HEK293T (cell line): ENCODE results near the gene LTA.

ENCODE experiments used
- ARNT ChIP-seq: fragments of 450-650 bp; IDR thresholded peaks from 2 replicates; pipeline ENCODE4 v1.6.1; 2017; ENCODE audit warnings: mild to moderate bottlenecking
- BHLHE40 ChIP-seq: fragments of 450-650 bp; IDR thresholded peaks from 2 replicates; pipeline ENCODE4 v1.6.1; 2016; ENCODE audit warnings: mild to moderate bottlenecking, moderate library complexity, borderline replicate concordance
- FOXK2 ChIP-seq: fragments of 450-650 bp; IDR thresholded peaks from 2 replicates; pipeline ENCODE4 v1.6.1; 2016; ENCODE audit warnings: mild to moderate bottlenecking
- FOXM1 ChIP-seq: fragments of 450-650 bp; IDR thresholded peaks from 2 replicates; pipeline ENCODE4 v1.6.1; 2017; ENCODE audit warnings: mild to moderate bottlenecking, borderline replicate concordance
- SUZ12 ChIP-seq: fragments of 450-650 bp; IDR thresholded peaks from 2 replicates; pipeline ENCODE4 v1.6.1; 2016; ENCODE audit warnings: mild to moderate bottlenecking

DNA sequence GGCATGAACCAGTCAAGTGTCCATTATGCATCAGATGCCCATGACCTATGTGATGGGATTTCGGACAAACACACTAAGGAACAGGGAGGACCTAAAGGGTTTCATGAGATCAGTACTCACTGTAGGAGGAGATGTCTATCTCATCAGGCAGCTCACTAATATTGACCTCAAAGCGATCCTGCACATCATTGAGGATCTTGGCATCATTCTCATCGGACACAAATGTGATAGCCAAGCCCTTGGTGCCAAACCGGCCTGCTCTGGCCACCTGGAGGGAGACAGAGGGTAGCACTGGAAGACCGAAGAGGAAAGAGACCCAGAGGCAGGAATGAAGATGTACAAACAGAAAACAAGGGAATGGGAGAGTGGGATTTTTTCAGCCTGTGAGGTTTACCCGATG lies 41.4 kb upstream of the LTA start:
- TF ChIP-seq SUZ12 (no peak), ARNT (no peak), FOXM1 (no peak), FOXK2 (no peak), BHLHE40 (no peak)
